Epithelial cell of esophagus (primary cell): ENCODE measurements around the gene CBARP.

Source experiments
- DNase-seq: peaks from one replicate; pipeline ENCODE4 v3.0.0; 2010; ENCODE audit warnings: low read depth
- H3K4me3 ChIP-seq: 2 replicates; pipeline ENCODE4 v1.5.1; 2011; ENCODE audit warnings: mild to moderate bottlenecking, low read length, control low read depth
- CTCF ChIP-seq: IDR thresholded peaks from 2 replicates; pipeline ENCODE4 v1.5.1; 2011; ENCODE audit warnings: low read depth, mild to moderate bottlenecking, low read length, control low read depth, inconsistent platforms; ENCODE audit not compliant: insufficient read depth; ENCODE audit errors: missing control alignments

CBARP gene

GRCh38 chr19:1224847-1225246, 13.0 kb downstream of the CBARP start:
- no peak overlapping the region for H3K4me3 ChIP-seq
- no peak for TF ChIP-seq CTCF
- DNase-seq, result no peak

GRCh38 chr19:1224047-1224825, 13.6 kb downstream of the CBARP start:
- no peak for DNase-seq
- no peak overlapping the region for H3K4me3 ChIP-seq
- TF ChIP-seq CTCF, result no peak

GRCh38 chr19:1223018-1223855, 14.6 kb downstream of the CBARP start:
- peak; percentile 56 for DNase-seq
- peak; percentile 48 for TF ChIP-seq CTCF
- no peak overlapping the region for H3K4me3 ChIP-seq

- TF ChIP-seq CTCF, result no peak
- no peak for DNase-seq
- no peak overlapping the region for H3K4me3 ChIP-seq
Observed at GRCh38 chr19:1222394-1222793, 15.4 kb downstream of the CBARP start.

- H3K4me3 ChIP-seq, result no peak overlapping the region
- TF ChIP-seq CTCF, result no peak
- no peak for DNase-seq
Observed at GRCh38 chr19:1221904-1222255, 15.9 kb downstream of the CBARP start.

GRCh38 chr19:1220976-1221903, 16.6 kb downstream of the CBARP start:
- no peak overlapping the region for H3K4me3 ChIP-seq
- peak; percentile 57 for TF ChIP-seq CTCF
- no peak for DNase-seq
